Left kidney (tissue), 2 donors: ENCODE results near the gene GAS5. TPM values are rescaled to one million over a fixed set of nuclear protein-coding genes. Genes with fewer than 3 reads are reported as not detected.

Source experiments
- DNase-seq: peaks from one replicate; pipeline ENCODE4 v3.0.0-alpha.2; 2013
- polyA plus RNA-seq: library from polyadenylated mRNA; unstranded; fragments of 120-200 nt; gene quantifications from one replicate; pipeline ENCODE4 v1.2.1, GENCODE V29; 2013; ENCODE audit not compliant: insufficient read length

GAS5 gene
- polyA plus RNA-seq, 1 donor: 612 TPM

DNA sequence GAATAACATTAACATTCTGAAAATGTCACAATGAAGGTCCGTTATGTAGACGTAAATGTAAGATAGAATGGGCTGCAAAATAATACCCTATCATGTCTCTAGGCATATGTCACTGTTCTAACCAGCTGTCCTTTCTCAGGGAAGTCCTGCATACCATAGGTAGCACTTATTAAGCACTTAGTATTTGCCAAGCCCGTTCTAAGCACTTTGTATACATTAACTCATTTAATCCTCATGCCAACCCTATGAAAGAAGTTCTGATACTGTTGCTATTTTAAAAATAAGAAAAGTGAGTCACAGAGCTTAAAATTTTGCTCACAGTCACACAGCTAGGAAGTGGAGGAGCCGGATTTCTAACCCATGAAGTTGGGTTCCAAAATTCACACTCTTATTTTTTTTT, 15.7 kb downstream of the GAS5 start:
- DNase-seq: no peak

DNA sequence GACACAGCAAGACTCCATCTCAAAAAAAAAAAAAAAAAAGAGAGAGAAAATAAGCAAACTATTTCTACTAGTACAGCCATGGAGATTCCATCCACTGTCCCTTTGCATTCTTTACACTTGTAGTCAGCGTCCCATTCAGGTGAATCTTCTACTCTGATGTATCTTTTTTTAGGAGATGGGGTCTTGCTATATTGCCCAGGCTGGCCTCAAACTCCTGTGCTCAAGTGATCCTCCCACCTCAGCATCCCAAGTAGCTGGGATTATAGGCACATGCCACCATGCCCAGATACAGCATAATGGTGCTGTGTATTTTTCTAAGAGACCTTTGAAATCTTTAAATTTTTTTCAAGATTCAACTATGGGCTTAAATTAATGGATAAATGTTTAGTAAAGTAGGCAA, 35.0 kb downstream of the GAS5 start:
- no peak for DNase-seq

DNA sequence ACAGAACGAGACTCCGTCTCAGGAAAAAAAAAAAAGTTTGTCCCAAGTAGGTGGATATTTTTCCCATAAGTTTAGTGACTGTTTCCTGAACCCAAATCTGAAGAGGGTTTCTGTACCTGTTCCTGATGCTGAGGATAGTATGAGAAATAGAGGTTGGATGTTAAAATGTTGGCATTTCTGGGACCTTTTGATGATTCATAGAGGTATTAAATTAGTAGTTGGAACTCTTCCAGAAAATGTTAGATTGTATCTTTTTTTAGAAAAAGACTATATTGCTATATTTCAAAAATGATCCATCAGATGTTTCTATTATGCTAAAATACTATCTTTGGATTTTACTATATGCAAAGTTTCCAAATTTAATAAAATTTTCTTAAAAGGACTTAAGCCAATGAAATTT, 40.2 kb downstream of the GAS5 start:
- no peak for DNase-seq

DNA sequence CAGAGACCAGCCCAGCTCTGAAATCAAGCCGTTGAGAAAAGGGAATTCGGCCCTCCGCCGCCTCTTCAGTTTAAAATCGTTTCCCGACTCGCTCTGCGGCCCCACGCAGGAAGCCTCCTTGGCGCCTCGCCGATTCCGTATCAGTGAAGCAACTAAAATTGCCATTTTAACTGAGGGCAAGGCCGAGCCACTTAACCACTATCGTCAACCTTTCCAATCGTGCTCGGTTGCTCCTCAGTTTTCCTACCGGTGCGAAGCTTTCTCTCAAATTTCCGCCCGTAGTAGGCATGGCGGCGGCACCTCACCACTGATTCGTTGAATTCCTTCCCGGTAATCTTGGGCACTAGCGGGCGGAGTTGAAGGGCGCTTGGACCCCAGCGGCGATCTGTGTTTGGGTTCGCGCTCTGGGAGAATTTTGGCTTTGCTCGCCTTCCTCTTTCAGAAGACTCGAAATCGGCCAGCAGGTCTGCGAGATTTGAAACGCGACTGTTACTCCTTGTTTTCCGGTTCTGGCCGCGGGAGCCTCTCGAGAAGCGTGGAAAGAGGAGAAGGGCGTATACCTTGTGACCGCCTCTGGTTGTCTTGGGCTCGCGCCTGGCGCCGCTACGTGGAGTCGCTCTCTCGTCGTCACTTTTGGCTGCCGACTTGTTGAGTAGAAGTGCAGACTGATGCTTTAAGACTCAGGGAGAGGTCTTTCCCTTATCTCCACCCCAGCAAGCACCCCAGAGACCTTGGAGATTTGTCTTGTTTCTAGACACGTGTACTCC, 43.3 kb downstream of the GAS5 start, which contains the start of the genes CENPL and DARS2:
Gene CENPL (minus strand): TSS at position 569 of the 767 bp plus-strand sequence. CDS start 13,584 bp downstream, outside the sequence.
Gene DARS2 (plus strand): TSS at position 359 of the 767 bp plus-strand sequence. CDS start 557 bp downstream, outside the sequence.
- DNase-seq: peak; percentile 97

DNA sequence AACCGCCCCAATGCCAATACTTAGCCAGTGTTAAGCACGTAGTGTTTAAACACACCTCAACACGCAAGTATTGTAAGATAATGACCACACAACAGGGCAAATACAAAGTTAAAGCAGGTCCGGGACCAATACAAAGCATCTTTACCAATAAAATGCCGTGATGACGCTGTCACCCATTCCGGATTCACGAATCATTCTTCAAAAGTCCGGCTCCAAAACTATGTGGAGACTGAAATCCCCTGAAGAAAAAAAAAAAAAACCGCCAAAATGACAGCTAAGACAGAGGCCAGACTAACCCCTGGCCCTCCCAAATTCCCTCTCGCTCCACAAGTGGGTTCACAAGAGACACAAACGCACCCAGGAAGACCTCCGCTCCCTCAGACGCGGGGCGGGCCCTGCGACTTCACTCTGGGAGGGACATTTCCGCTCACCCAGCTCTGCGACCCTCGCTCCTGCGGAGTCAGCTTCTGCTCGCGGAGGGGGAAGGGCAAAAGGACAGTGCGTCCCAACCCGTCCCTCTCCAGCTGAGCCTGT, 43.9 kb downstream of the GAS5 start:
- peak; percentile 1 for DNase-seq

DNA sequence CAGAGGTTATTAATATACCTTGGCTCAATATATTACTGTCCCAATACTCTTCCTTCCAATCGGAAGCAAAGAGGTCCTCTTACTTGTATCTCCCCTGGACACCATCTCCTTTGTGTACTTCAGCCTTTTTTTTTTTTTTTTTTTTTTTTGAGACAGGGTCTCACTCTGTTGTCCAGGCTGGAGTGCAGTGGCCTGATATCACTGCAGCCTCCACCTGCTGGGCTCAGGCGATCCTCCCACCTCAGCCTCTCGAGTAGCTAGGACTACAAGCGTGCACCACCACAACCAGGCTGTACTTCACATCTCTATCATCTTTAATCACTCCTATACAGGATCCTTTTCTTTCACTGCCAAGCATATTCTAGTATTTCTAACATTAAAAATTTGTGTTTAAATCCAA, 46.1 kb downstream of the GAS5 start:
- no peak for DNase-seq

DNA sequence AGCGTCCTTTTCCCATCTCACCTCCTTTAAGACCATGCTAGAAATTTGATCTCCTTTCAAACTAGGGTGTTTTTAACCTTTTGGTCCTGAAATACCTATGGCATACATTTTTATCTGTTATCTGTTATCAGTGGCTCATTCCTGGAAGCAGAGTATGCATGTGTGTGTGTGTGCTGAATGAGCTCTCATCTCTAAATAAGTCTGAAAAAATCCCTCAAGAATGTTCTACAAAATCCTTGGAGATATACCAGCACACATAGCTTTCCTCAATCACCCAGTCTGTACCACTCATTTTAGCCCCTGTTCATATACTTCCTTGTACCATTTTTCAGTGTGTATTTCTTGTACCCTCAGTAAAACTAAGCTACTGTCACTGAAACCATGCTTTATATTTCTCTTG, 49.3 kb downstream of the GAS5 start:
- DNase-seq: no peak

Other genes starting within 250 kb of the GAS5 start
- not detected for gene TEX50, start 232.7 kb downstream of the GAS5 start, polyA plus RNA-seq
- gene ANKRD45, start 198.1 kb downstream of the GAS5 start, polyA plus RNA-seq: 5.9 TPM
- 23.7 TPM for gene KLHL20, start 153.0 kb downstream of the GAS5 start, polyA plus RNA-seq
- gene DARS2, start 43.3 kb downstream of the GAS5 start, polyA plus RNA-seq: 33.3 TPM
- gene CENPL, start 43.1 kb downstream of the GAS5 start, polyA plus RNA-seq: 15.7 TPM
- 13.8 TPM for gene ZBTB37, start 391 bp upstream of the GAS5 start, polyA plus RNA-seq
- gene SERPINC1, start 49.3 kb upstream of the GAS5 start, polyA plus RNA-seq: 0.28 TPM
- 18.8 TPM for gene RC3H1, start 154.4 kb upstream of the GAS5 start, polyA plus RNA-seq